ENCODE results near the gene SLC2A4RG. TPM values are rescaled to one million over a fixed set of nuclear protein-coding genes. Genes with fewer than 3 reads are reported as not detected.
"Not testable (repeated sequence)": the region's sequence is repeated elsewhere in the genome, so short reads cannot be mapped to it uniquely, and the experiment has no call there.

SLC2A4RG gene
- total RNA-seq, 1 donor from 2014 or later = 53.0 TPM

- H3K9me3 Mint-ChIP-seq = peaks cover 10% of the 10 kb centered on the region
- H3K27me3 Mint-ChIP-seq (ENCODE audit: low read depth) = no peaks in the 10 kb centered on the region
- intact Hi-C loops (cut with micrococcal nuclease) = no loop called here
- H3K4me3 Mint-ChIP-seq (ENCODE audit: low read depth) = peak overlapping the region; percentile 23
- no peak overlapping the region for H3K27ac Mint-ChIP-seq
- H3K4me1 Mint-ChIP-seq (ENCODE audit: low read depth) = peaks cover 37% of the 10 kb centered on the region
- peaks cover 75% of the 10 kb centered on the region for H3K36me3 Mint-ChIP-seq (ENCODE audit: low read depth)
- DNase-seq (ENCODE audit: low spot score) = no peak
These were observed 28.4 kb upstream of the SLC2A4RG start for GRCh38 chr20:63711085-63711645.

DNA sequence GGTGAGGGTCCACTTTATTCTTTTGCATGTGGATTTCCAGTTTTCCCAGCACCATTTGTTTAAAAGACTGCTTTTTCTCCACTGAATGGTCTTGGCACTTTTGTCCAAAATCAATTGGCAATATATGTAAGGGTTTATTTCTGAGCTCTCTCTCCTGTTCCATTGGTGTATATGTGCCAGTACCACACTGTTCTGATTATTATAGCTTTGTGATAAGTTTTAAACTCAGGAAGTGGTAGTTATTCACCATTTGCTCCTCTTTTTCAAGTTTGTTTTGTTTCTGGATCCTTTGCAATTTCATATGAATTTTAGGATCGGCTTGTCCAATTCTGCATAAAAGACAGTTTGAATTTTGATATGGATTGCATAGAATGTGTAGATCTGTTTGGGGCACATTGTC is 27.4 kb upstream of the SLC2A4RG start:
- no peaks in the 10 kb centered on the region for H3K27me3 Mint-ChIP-seq (ENCODE audit: low read depth)
- H3K4me3 Mint-ChIP-seq (ENCODE audit: low read depth) = no peak overlapping the region
- no peak overlapping the region for H3K27ac Mint-ChIP-seq

DNA sequence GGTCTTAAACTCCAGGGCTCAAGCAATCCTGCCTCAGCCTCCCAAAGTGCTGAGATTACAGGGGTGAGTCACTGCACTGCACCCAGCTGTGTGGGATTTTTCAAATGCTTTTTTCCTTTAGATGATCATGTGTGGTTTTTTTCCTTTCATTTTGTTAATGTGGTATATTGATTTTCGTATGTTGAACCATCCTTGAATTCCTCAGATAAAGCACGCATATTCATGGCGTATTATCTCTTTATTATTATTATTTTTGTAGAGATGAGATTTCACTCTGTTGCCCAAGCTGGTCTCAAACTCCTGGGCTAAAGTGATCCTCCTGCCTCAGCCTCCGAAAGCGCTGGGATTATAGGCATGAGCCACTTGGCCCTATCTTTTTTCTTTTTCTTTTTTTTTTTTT is 24.7 kb upstream of the SLC2A4RG start:
- Mint-ChIP-seq H3K36me3 (ENCODE audit: low read depth) (peaks cover 91% of the 10 kb centered on the region), H3K4me1 (ENCODE audit: low read depth) (peaks cover 20% of the 10 kb centered on the region), H3K4me3 (ENCODE audit: low read depth) (no peak overlapping the region), H3K27ac (no peak overlapping the region), H3K27me3 (ENCODE audit: low read depth) (no peaks in the 10 kb centered on the region), H3K9me3 (peaks cover 29% of the 10 kb centered on the region)
- intact Hi-C loops (cut with micrococcal nuclease) = no loop called here
- DNase-seq (ENCODE audit: low spot score) = no peak

More for the DNA sequence above, 27.4 kb upstream of the SLC2A4RG start:
- Mint-ChIP-seq H3K36me3 (ENCODE audit: low read depth) (peaks cover 78% of the 10 kb centered on the region), H3K4me1 (ENCODE audit: low read depth) (peaks cover 31% of the 10 kb centered on the region), H3K9me3 (peaks cover 13% of the 10 kb centered on the region)
- no peak for DNase-seq (ENCODE audit: low spot score)
- intact Hi-C loops (cut with micrococcal nuclease) = no loop called here

DNA sequence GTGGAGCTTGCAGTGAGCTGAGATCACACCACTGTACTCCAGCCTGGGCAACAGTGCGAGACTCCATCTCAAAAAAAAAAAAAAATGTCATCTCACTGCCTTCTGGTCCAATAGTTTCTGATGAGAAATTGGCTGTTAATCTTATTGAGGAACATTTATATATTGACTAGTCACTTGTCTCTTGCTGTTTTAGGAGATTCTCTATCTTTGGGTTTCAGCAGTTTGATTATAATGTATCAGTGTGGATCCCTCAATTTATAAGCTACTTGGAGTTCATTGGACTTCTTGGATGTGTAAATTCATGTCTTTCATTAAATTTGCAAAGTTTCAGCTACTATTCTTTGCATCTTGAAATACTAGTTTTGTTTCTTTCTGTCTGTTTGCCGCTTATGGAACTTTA is 20.6 kb upstream of the SLC2A4RG start:
- H3K4me3 Mint-ChIP-seq (ENCODE audit: low read depth) = no peak overlapping the region
- H3K36me3 Mint-ChIP-seq (ENCODE audit: low read depth) = peaks cover 91% of the 10 kb centered on the region
- no peaks in the 10 kb centered on the region for H3K27me3 Mint-ChIP-seq (ENCODE audit: low read depth)
- DNase-seq (ENCODE audit: low spot score) = no peak
- intact Hi-C loops (cut with micrococcal nuclease) = no loop called here
- peaks cover 6% of the 10 kb centered on the region for H3K4me1 Mint-ChIP-seq (ENCODE audit: low read depth)
- H3K27ac Mint-ChIP-seq = no peak overlapping the region
- peaks cover 22% of the 10 kb centered on the region for H3K9me3 Mint-ChIP-seq

DNA sequence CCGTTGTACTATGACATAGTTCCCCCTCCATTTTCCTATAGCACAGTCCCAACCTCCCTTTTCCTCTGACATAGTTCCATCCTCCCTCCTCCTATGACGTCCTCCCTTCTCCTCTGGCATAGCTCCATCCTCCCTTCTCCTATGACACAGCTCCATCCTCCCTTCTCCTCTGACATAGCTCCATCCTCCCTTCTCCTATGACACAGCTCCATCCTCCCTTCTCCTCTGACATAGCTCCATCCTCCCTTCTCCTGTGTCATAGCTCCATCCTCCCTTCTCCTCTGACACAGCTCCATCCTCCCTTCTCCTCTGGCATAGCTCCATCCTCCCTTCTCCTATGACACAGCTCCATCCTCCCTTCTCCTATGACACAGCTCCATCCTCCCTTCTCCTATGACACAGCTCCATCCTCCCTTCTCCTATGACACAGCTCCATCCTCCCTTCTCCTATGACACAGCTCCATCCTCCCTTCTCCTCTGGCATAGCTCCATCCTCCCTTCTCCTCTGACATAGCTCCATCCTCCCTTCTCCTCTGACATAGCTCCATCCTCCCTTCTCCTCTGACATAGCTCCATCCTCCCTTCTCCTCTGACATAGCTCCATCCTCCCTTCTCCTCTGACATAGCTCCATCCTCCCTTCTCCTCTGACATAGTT is 16.5 kb upstream of the SLC2A4RG start:
- H3K27ac Mint-ChIP-seq; H3K27me3 Mint-ChIP-seq (ENCODE audit: low read depth); H3K4me3 Mint-ChIP-seq (ENCODE audit: low read depth); intact Hi-C loops (cut with micrococcal nuclease); DNase-seq (ENCODE audit: low spot score): not testable (repeated sequence)
- Mint-ChIP-seq H3K4me1 (ENCODE audit: low read depth) (peaks cover 15% of the 10 kb centered on the region), H3K9me3 (peaks cover 25% of the 10 kb centered on the region), H3K36me3 (ENCODE audit: low read depth) (peaks cover 84% of the 10 kb centered on the region)

GRCh38 chr20:63730189-63730733 is 9.3 kb upstream of the SLC2A4RG start:
- DNase-seq (ENCODE audit: low spot score); H3K27ac Mint-ChIP-seq; H3K27me3 Mint-ChIP-seq (ENCODE audit: low read depth): not testable (repeated sequence)
- H3K4me3 Mint-ChIP-seq (ENCODE audit: low read depth) = peak overlapping the region; percentile 32
- intact Hi-C loops (cut with micrococcal nuclease) = loop anchor here (5.0 to 10.0 kb wide), 2 partner anchors 93 to 135 kb away; partner anchors contain the start of genes ABHD16B and TPD52L2
- peaks cover 38% of the 10 kb centered on the region for H3K4me1 Mint-ChIP-seq (ENCODE audit: low read depth)
- H3K36me3 Mint-ChIP-seq (ENCODE audit: low read depth) = peaks cover 47% of the 10 kb centered on the region
- H3K9me3 Mint-ChIP-seq = peaks cover 13% of the 10 kb centered on the region

- intact Hi-C loops (cut with micrococcal nuclease) = loop anchor here (5.0 to 10.0 kb wide), 2 partner anchors 94 to 133 kb away; partner anchors contain the start of genes ABHD16B and TPD52L2
These were observed 8.2 kb upstream of the SLC2A4RG start for GRCh38 chr20:63731410-63731809.

DNA sequence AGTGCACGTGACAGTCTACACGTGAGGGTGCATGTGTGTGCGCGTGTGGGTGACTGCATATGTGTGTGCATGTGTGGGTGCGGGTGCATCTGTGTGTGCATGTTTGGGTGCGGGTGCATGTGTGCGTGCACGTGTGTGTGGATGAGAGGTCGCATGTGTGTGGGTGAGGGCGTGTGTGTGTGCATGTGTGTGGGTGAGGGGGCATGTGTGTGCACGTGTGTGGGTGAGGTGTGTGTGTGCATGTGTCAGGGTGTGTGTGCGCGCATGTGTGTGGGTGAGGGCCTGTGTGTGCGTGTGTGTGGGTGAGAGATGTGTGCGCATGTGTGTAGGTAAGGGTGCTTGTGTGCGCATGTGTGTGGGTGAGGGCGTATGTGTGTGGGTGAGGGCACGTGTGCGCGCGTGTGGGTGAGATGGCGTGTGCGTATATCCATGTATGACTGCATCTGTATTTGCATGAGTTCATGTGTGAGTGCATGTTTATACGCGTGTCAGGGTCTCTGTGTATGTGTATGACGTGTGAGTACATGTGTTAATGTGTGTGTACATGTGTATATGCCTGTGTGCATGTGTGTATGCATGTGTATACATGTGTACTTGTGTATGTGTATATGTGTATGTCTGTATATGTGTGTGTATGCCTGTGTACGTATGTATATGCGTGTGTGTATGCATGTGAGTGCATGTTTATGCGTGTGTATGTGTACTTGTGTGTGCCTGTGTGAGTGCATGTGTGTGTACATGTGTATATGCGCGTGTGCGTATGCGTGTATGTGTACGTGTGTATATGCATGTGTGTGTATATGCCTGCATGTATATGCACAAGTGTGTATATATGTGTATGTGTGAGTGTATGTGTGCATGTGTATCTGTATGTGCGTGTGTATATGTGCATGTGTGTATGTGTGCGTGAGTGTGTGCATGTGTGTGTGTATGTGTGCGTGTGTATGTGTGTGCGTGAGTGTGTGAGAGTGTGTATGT is 7.2 kb upstream of the SLC2A4RG start:
- Mint-ChIP-seq H3K9me3 (no peaks in the 10 kb centered on the region), H3K4me3 (ENCODE audit: low read depth) (no peak overlapping the region), H3K27ac (no peak overlapping the region), H3K36me3 (ENCODE audit: low read depth) (peaks cover 44% of the 10 kb centered on the region), H3K27me3 (ENCODE audit: low read depth) (no peaks in the 10 kb centered on the region), H3K4me1 (ENCODE audit: low read depth) (peaks cover 41% of the 10 kb centered on the region)
- DNase-seq (ENCODE audit: low spot score) = no peak
- intact Hi-C loops (cut with micrococcal nuclease) = loop anchor here (5.0 to 10.0 kb wide), 2 partner anchors 95 to 132 kb away; partner anchors contain the start of genes ABHD16B and TPD52L2

More at GRCh38 chr20:63731410-63731809, 8.2 kb upstream of the SLC2A4RG start:
- Mint-ChIP-seq H3K27me3 (ENCODE audit: low read depth) (no peaks in the 10 kb centered on the region), H3K4me1 (ENCODE audit: low read depth) (peaks cover 45% of the 10 kb centered on the region), H3K27ac (no peak overlapping the region), H3K4me3 (ENCODE audit: low read depth) (no peak overlapping the region), H3K36me3 (ENCODE audit: low read depth) (peaks cover 49% of the 10 kb centered on the region), H3K9me3 (peaks cover 4% of the 10 kb centered on the region)
- no peak for DNase-seq (ENCODE audit: low spot score)

- Mint-ChIP-seq H3K27ac (no peak overlapping the region), H3K27me3 (ENCODE audit: low read depth) (no peaks in the 10 kb centered on the region), H3K9me3 (no peaks in the 10 kb centered on the region), H3K4me3 (ENCODE audit: low read depth) (no peak overlapping the region), H3K36me3 (ENCODE audit: low read depth) (peaks cover 39% of the 10 kb centered on the region), H3K4me1 (ENCODE audit: low read depth) (peaks cover 37% of the 10 kb centered on the region)
- DNase-seq (ENCODE audit: low spot score) = no peak
- intact Hi-C loops (cut with micrococcal nuclease) = loop anchor here (5.0 to 10.0 kb wide), 2 partner anchors 96 to 132 kb away; partner anchors contain the start of genes ABHD16B and TPD52L2
These were observed 6.5 kb upstream of the SLC2A4RG start for GRCh38 chr20:63733117-63733516.

DNA sequence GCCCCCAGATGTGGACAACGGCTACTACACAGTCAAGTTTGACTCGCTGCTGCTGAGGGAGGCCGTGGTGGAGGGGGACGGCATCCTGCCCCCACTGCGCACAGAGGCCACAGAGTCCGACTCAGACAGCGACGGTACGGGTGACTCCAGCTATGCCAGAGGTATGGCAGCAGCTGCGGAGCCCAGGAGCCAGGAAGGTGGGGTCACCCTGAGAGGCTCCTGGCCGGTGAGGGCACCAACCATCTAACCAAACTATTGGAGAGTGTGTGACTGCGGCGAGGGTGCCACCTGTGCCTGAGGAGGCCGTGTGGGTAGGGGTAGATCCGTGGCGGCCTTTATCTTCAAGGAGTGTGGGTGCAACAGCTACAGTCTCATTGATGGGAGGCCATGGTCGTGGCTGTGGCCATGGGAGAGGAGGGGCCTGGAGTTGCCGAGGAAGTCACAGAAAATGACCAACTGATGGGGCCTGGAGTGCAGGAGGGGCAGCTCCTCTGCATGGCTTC is 5.9 kb upstream of the SLC2A4RG start:
- H3K27me3 Mint-ChIP-seq (ENCODE audit: low read depth) = no peaks in the 10 kb centered on the region
- DNase-seq (ENCODE audit: low spot score) = no peak
- peaks cover 34% of the 10 kb centered on the region for H3K36me3 Mint-ChIP-seq (ENCODE audit: low read depth)
- H3K4me1 Mint-ChIP-seq (ENCODE audit: low read depth) = peaks cover 33% of the 10 kb centered on the region
- peak overlapping the region; percentile 17 for H3K27ac Mint-ChIP-seq
- intact Hi-C loops (cut with micrococcal nuclease) = loop anchor here (5.0 to 10.0 kb wide), 2 partner anchors 96 to 131 kb away; partner anchors contain the start of genes ABHD16B and TPD52L2
- H3K9me3 Mint-ChIP-seq = no peaks in the 10 kb centered on the region
- no peak overlapping the region for H3K4me3 Mint-ChIP-seq (ENCODE audit: low read depth)

DNA sequence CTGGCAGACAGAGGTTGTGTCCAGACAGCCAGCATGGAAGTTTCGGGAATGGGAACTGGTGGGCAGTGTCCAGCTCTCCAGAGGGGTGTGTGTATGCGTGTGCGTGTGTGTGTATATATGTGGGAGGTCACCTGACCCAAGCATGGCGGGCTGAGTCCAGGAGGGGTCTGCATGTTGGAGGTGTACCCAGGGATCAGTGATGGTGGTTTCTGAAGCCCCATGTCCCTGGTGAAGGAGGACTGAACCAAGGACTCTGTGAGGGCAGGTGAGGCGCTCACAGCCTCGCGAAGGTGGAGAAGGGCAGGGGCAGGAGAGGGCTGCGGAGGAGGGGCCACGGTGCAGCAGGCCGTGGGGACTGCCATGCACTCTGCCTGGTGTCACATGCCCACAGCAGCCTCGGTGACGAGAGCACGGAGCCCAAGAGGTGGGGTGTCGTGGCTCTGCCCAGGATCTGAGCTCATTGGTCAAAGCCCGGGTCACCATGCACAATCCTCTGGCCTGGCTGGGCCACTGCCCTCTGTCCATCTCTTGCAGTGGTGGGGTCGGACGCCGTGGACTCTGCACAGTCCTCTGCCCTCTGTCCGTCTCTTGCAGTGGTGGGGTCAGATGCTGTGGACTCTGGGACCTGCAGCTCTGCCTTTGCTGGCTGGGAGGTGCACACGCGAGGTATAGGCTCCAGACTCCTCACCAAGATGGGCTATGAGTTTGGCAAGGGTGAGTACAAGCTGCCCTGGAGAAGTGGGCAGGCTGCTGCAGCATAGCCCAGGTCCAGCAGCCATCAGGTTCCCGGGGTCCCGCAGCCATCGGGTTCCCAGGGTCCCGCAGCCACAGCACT is 5.2 kb upstream of the SLC2A4RG start:
- Mint-ChIP-seq H3K9me3 (no peaks in the 10 kb centered on the region), H3K4me1 (ENCODE audit: low read depth) (peaks cover 28% of the 10 kb centered on the region), H3K27me3 (ENCODE audit: low read depth) (no peaks in the 10 kb centered on the region), H3K27ac (peak overlapping the region; percentile 17), H3K4me3 (ENCODE audit: low read depth) (no peak overlapping the region), H3K36me3 (ENCODE audit: low read depth) (peaks cover 30% of the 10 kb centered on the region)
- DNase-seq (ENCODE audit: low spot score) = no peak
- intact Hi-C loops (cut with micrococcal nuclease) = loop anchor here (5.0 to 10.0 kb wide), 2 partner anchors 97 to 130 kb away; partner anchors contain the start of genes ABHD16B and TPD52L2
